DND-41 (cell line): ENCODE measurements around the gene SH3BGRL3.
"Not testable (repeated sequence)": the region's sequence is repeated elsewhere in the genome, so short reads cannot be mapped to it uniquely, and the experiment has no call there.

Experiments used
- ATAC-seq: fragments of 200-7000 bp; cut with Tn5 transposase; 3 replicates; pipeline ENCODE4 v1.9.1; 2021; ENCODE audit warnings: low read depth; ENCODE audit not compliant: insufficient read depth
- DNase-seq: peaks from one replicate; pipeline ENCODE4 v3.0.0-alpha.2; 2020
- H2AFZ ChIP-seq: 2 replicates; pipeline ENCODE4 v1.6.0; 2012; ENCODE audit warnings: low read depth, low read length
- H3K27ac ChIP-seq: 2 replicates; pipeline ENCODE4 v1.5.1; 2012; ENCODE audit warnings: low read length, inconsistent platforms
- H3K27me3 ChIP-seq: fragments of 200-600 bp; sonication (generic); 2 replicates; pipeline ENCODE4 v1.6.0; 2012; ENCODE audit warnings: low read length, mild to moderate bottlenecking, inconsistent platforms; ENCODE audit not compliant: insufficient read depth, poor library complexity
- H3K36me3 ChIP-seq: 2 replicates; pipeline ENCODE4 v1.5.1; 2012; ENCODE audit warnings: low read length, inconsistent platforms; ENCODE audit not compliant: insufficient read depth
- H3K4me1 ChIP-seq: 2 replicates; pipeline ENCODE4 v1.5.1; 2012; ENCODE audit warnings: mild to moderate bottlenecking, low read length; ENCODE audit not compliant: insufficient read depth
- H3K4me2 ChIP-seq: 2 replicates; pipeline ENCODE4 v1.6.0; 2012; ENCODE audit warnings: mild to moderate bottlenecking, moderate library complexity, low read length, inconsistent platforms; ENCODE audit not compliant: insufficient read depth
- H3K4me3 ChIP-seq, 2 experiments: fragments of 200-600 bp in 1 of 2; shearing (Covaris generic) in 1 of 2; 2 replicates each; pipeline ENCODE4 v1.5.1; 2012 to 2016; ENCODE audit warnings: inconsistent platforms in 2 of 2, low read length in 2 of 2, mild to moderate bottlenecking in 2 of 2, low read depth in 1 of 2, moderate library complexity in 1 of 2
- H3K79me2 ChIP-seq: 2 replicates; pipeline ENCODE4 v1.6.0; 2012; ENCODE audit warnings: low read length, inconsistent platforms; ENCODE audit not compliant: insufficient read depth
- H3K9ac ChIP-seq: 2 replicates; pipeline ENCODE4 v1.6.0; 2012; ENCODE audit warnings: low read depth, mild to moderate bottlenecking, inconsistent platforms, low read length, moderate library complexity
- H3K9me3 ChIP-seq: 2 replicates; pipeline ENCODE4 v1.5.1; 2012; ENCODE audit warnings: low read length, moderate library complexity, mild to moderate bottlenecking, inconsistent platforms; ENCODE audit not compliant: insufficient read depth, severe bottlenecking
- H4K20me1 ChIP-seq: 2 replicates; pipeline ENCODE4 v1.6.0; 2012; ENCODE audit warnings: low read length; ENCODE audit not compliant: insufficient read depth
- EZH2 ChIP-seq: IDR thresholded peaks from 3 replicates; pipeline ENCODE4 v1.6.1; 2012; ENCODE audit warnings: borderline replicate concordance, low read depth, mild to moderate bottlenecking, moderate library complexity, low read length, inconsistent platforms; ENCODE audit not compliant: severe bottlenecking
- TF ChIP-seq, protein P1 (sequence below): IDR thresholded peaks from 2 replicates; pipeline ENCODE4 v1.5.1; 2012; ENCODE audit warnings: borderline replicate concordance, low read length, moderate library complexity, mild to moderate bottlenecking; ENCODE audit not compliant: poor library complexity, severe bottlenecking; ENCODE audit errors: extremely low read depth

Gene SH3BGRL3

DNA sequence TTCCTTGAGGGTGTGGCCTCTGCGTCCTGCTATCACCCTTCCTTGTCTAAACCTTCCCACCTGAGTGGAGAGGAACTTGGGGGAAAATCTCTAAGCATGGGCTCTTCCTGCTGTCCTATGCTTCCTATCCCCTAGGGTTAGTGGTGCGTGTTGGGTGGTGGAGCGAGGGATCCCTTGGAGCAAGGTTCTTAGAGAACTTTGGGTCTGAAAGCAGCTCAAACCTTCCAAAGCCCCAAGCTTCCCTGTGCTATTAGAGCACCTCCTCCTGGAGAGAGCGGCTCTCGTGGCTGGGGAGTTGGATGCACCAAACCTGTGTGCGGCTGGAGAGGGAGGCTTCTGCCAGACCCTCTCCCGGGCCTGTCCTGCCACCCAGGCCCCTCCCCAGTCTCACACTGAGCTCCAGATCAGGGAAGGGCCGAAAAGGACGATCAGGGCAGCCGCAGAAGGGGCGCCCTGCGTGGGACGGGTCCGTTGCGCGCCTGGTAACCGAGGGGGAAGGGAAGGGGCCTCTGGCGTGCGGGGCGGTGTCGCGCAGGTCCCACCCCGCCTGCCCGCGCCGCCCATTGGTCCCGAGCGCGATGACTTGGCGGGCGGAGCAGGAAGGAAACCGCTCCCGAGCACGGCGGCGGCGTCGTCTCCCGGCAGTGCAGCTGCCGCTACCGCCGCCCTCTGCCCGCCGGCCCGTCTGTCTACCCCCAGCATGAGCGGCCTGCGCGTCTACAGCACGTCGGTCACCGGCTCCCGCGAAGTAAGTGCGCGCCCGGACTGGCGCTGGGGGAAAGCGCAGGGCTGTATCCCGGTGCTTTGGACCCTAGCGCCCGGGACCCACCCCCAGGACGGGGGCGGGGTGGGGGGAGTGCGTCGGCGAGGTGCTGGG lies at the start of gene SH3BGRL3:
Gene SH3BGRL3, plus strand, starts transcription at position 631 of the 877 bp plus-strand sequence. Its CDS starts 70 bp downstream, at position 701.
- Histone ChIP-seq H4K20me1 (peaks cover 22% of the 10 kb centered on the region; the same call in 1 of the 2 replicates), H3K27ac (peak within 1 kb of the TSS; percentile 72), H3K4me1 (peaks cover 52% of the 10 kb centered on the region), H3K27me3 (no peaks in the 10 kb centered on the region), H2AFZ (peak within 1 kb of the TSS; percentile 79), H3K79me2 (peaks cover 32% of the 10 kb centered on the region), H3K36me3 (peaks cover 73% of the 10 kb centered on the region), H3K9ac (peak within 1 kb of the TSS; percentile 91), H3K4me2 (peak within 1 kb of the TSS; percentile 67), H3K9me3 (no peaks in the 10 kb centered on the region), H3K4me3 (peak within 1 kb of the TSS; percentile 34 to 74; a peak in 3 of 4 replicates)
- TF ChIP-seq EZH2 = no peak
- TF ChIP-seq, protein P1, sequence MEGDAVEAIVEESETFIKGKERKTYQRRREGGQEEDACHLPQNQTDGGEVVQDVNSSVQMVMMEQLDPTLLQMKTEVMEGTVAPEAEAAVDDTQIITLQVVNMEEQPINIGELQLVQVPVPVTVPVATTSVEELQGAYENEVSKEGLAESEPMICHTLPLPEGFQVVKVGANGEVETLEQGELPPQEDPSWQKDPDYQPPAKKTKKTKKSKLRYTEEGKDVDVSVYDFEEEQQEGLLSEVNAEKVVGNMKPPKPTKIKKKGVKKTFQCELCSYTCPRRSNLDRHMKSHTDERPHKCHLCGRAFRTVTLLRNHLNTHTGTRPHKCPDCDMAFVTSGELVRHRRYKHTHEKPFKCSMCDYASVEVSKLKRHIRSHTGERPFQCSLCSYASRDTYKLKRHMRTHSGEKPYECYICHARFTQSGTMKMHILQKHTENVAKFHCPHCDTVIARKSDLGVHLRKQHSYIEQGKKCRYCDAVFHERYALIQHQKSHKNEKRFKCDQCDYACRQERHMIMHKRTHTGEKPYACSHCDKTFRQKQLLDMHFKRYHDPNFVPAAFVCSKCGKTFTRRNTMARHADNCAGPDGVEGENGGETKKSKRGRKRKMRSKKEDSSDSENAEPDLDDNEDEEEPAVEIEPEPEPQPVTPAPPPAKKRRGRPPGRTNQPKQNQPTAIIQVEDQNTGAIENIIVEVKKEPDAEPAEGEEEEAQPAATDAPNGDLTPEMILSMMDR = peak; percentile 65
- ATAC-seq (peak; percentile 87), DNase-seq (peak; percentile 88)

DNA sequence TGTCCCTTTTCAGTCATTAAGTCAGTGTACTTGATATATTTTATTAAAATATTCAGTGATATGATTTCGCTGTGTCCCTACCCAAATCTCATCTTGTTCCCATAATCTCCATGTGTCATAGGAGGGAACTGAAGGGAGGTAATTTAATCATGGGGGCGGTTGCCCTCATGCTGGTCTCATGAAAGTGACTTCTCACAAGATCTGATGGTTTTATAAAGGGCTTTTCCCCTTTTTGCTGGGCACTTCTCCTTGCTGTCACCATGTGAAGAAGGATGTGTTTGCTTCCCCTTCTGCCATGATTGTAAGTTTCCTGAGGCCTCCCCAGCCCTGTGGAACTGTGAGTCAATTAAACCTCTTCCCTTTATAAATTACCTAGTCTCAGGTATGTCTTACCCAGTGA lies 49.2 kb upstream of the SH3BGRL3 start:
- not testable (repeated sequence) for DNase-seq

DNA sequence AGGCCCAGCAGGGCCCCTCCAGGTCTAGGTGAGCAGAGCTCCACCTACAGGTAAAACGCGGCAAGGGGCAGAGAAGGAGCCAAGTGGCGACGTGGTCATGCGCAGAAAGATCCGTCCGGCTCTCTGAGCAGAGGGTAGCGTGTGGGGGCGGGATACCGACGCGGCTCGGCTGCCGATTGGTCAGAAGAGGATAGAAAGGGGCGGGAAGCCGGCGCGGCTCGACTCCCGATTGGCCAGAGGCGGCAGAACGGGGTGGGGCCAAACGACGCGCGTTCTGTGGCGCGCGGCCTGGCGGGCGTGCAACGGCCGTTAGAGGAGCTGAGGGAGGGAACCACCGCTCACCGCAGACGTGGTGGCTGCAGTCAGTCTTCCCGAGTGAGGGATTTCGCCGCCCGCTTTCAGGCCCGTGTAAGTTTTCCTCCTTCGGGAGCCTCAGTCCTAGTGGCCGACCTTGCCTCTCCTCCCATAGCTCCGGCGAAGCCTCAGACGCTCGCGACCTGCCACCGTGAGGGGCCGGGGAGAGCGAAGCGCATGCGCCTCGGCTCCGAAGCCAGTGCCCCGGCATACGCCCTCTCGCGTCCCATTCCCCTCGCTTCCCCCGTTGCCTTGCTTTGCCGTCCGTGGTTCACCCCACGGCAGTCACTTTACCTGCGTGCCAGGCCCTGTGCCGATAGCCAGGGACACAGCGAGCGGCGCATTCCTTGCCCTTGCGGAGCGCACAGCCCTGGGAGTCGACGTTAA lies 45.8 kb upstream of the SH3BGRL3 start, which contains the start of gene CEP85:
Gene CEP85, plus strand, starts transcription at position 298 of the 741 bp plus-strand sequence. CDS start 5,584 bp downstream, outside the sequence.
- peak; percentile 98 for DNase-seq
- Histone ChIP-seq H3K79me2 (peaks cover 53% of the 10 kb centered on the region), H2AFZ (peak within 1 kb of the TSS; percentile 100), H3K9ac (peak within 1 kb of the TSS; percentile 71), H3K4me1 (peaks cover 37% of the 10 kb centered on the region), H3K4me3 (peak within 1 kb of the TSS; percentile 65 to 81), H3K36me3 (peaks cover 14% of the 10 kb centered on the region), H4K20me1 (peaks cover 32% of the 10 kb centered on the region; the same call in 1 of the 2 replicates), H3K27ac (peak within 1 kb of the TSS; percentile 94), H3K9me3 (no peaks in the 10 kb centered on the region), H3K4me2 (peak within 1 kb of the TSS; percentile 99), H3K27me3 (no peaks in the 10 kb centered on the region)
- TF ChIP-seq EZH2 = no peak
- TF ChIP-seq, protein P1 = peak; percentile 93
- peak; percentile 92 for ATAC-seq

More for the DNA sequence above, 49.2 kb upstream of the SH3BGRL3 start:
- H3K27ac ChIP-seq, H3K27me3 ChIP-seq, ATAC-seq, H3K9me3 ChIP-seq, H2AFZ ChIP-seq, H3K36me3 ChIP-seq, H3K4me2 ChIP-seq, H3K4me3 ChIP-seq, H3K9ac ChIP-seq: not testable (repeated sequence)
- Histone ChIP-seq H3K4me1 (peaks cover 15% of the 10 kb centered on the region), H4K20me1 (peaks cover 12% of the 10 kb centered on the region; the same call in 1 of the 2 replicates), H3K79me2 (peaks cover 19% of the 10 kb centered on the region)
